Activated CD8-positive, alpha-beta memory T cell treated with anti-CD3 and anti-CD28 coated beads, Interleukin-2, amount 50 U/mL, for 24 hours (primary cell): ENCODE results near the gene MAP1LC3B2.
A peak's percentile ranks its signal among the peaks of the same experiment; 100 is the strongest.

Source experiments
- DNase-seq: peaks from one replicate; pipeline ENCODE4 v3.0.0-alpha.2; 2020; ENCODE audit errors: extremely low read depth

MAP1LC3B2 gene

DNA sequence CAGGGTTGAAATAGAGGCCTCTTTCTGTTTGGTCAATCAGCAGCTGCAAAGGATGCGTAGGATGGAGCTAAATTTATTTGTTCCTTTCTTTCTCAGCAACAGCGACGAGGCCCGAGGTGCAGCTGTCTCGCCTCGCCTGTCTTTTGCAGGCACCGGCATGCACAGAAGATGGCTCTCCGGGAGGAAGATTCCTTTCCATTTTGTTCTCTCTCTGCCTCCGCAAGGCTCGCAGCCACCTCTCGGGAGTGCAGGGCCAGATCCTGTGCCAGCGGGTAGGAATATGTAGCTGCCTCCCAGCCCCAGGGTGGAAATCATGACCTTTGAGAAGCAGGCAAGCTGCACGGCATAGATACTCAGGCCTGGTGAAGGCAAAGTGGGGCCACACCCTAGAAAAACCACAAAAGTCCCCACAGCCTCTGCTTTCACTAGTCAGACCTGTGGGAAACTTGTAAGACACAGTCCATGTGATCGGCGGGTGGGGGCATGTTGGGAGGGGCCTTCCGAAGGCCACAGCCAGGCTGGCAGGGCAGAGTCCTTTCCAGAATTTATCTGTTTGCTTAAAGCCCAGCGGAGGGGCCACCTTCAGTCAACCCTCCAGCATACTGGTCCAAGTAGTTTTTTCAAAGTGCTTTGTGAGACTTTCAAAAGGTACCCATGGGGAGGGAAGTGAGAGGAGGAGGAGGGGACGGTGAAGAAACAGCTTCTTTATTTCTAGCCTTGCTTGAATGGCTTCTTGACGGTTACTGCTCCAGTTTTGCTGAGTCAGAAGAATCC is at the start of gene MAP1LC3B2:
TSS of gene MAP1LC3B2 (plus strand) at position 220 of the 774 bp plus-strand sequence. CDS start 16,562 bp downstream, outside the sequence.
- peak; percentile 47 for DNase-seq

DNA sequence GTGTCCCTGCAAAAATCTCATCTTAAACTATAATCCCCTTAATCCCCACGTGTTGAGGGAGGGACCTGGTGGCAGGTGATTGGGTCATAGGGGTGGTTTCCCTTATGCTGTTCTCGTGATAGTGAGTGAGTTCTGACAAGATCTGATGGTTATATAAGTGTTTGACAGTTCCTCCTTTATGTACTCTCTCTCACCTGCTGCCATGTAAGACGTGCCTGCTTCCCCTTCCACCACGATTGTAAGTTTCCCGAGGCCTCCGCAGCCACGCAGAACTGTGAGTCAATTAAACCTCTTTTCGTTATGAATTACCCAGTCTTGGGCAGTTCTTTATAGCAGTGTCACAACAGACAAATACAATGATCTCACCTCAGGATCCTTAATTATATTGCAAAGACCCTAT is 45.2 kb upstream of the MAP1LC3B2 start:
- no peak for DNase-seq

DNA sequence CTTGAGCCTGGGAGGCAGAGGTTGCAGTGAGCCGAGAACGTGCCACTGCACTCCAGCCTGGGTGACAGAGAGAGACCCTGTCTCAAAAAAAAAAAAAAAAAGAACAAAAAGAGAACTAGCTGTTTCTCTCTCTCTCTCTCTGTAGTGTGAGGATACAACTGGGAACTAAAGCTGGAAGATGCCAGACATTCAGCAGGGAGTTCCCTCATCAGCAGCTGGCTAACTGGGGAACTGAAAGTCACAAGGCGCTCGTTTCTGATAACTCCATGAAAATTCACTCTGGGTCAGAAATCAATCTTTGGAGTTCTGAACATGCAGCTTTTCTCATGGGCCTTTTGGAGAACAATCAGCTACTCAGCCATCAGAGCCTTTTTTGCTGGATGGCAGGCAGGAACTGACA is 43.5 kb upstream of the MAP1LC3B2 start:
- DNase-seq = no peak

DNA sequence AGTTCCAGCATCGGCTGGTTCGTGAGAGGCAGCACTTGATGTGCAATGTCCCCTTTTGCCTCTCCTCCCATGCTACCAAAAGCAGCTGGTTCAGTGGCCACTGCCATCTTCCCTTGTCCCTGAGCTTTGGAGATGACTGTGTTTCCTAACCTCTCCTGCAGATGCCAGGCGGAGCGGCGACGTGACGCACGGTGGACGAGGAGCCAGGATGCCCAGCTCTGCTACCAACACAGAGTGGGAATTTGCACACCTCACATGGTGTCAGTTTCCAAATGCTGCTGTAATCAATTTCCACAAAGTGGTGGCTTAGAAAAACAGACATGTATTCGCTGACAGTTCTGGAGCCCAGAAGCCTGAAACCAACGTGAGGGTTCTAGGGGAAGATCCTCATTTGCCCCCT is 42.5 kb upstream of the MAP1LC3B2 start:
- DNase-seq = no peak

DNA sequence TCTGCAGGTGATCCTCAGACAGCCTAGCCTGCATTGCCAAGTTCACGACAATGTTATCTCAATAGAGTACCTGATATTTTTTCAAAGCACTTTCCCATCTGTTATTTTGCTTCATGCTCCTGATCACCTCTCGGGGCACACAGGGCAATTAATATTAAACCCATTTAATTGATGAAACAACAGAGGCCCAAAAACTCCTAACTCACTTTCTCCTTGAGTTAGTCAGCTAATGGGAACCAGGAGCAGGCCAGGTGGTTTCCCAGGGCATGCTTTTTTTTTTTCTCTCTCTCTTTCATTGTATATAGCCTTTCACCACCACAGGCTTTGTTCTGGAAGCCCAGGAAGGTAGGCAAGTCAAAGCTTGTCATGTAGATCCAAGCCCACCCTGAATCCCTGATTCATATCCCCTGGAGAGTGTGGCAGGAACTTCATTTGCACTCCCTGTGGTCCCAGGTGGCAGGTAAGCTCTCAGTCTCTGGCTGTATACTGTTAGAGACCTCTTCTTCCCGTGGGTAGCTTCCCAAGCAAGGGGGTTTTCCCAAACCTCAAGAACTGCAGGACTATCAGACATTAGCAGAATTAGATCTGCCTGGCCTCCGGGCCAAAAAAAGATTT is 41.6 kb upstream of the MAP1LC3B2 start:
- DNase-seq = no peak

DNA sequence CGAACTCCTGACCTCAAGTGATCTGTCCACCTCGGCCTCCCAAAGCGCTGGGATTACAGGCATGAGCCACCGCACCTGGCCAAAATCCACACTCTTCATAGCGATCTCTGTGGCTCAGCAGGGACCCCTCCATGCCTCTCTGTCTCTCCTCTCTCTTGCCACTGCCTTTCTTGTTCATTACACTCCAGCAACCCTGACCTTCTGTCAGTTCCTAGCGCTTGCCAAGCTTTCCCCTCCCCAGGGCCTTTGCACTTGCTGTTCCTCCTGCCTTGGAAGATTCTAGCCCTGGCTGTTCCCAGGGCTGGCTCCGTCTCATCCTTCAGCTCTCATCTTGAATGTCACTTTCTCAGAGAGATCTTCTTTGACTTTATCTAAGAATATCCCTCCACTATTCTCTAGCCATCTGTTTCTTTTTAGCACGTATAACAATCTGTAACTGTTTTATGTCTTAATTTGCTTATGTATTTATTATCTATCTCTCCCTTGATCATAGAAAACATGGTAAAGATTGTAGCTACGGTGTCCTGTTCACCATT is 38.9 kb upstream of the MAP1LC3B2 start:
- no peak for DNase-seq

DNA sequence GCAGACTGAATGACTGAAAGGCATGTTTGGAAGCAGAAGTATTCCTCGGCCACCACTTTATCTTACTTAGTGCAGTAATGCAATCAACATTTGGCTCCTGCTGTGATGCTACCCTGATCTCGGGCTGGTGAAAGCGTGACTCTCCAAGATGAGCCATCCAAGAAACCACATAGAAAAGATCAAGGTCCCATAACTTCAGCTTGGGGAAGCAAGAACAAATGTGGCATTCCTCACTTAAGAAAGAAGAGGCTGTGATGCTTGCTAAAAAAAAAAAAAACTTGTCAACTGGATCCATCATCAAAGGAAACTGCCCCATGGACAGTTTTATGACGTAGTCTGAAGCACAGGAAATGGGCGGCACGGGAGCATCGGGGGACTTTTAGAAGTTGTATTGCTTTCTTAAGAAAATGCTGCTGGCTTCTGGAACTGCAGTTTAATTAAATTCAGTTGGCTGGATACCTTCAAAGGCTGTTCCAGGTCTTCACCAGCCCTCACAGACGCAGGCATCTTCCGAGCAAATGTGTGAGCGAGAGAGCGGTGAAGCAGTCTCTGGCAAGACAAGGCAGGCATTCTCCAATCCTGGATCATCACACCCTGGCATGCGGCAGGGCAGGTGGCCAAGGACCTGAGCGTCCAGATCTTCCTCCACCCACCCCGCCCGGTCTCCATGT is 38.2 kb upstream of the MAP1LC3B2 start:
- no peak for DNase-seq

DNA sequence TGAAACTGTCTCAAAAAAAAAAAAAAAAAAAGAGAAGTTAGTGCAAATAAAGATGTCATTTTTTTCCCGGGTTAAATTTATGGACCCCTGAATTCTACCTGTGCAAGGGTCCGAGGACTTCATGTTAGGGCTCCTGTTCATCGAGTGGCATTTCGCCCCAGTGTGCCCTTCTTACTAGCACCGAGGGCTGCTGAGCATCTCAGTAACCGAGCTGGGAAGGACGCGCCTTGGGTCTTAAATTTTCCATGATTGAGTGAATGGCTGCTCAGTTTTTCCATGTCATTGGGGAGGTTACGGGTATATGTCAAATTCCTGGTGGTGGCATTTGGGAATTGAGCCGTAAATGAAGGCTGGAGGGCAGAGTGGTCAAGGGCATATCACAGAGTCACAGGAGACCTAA is 34.9 kb upstream of the MAP1LC3B2 start:
- DNase-seq = no peak

DNA sequence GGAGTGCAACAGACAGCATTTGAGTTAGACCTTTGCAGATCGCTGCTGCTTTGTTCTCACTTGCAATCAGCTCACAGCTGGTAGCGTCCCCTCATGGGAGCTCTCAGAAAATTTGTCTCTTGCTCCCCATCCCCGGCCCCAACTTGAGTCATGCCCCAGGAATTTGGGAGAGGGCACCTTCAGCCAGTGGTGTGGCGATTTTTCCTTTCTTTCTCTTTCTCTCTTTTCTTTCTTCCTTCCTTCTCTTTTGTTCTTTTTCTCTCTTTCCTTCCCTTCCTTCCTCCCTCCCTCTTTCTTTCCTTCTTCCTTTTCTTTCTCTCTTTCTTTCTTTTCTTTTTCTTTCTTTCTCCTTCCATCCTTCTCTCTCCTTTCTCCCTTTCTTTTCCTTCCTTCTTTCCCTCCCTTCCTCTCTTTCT is 34.2 kb upstream of the MAP1LC3B2 start:
- DNase-seq = no peak

DNA sequence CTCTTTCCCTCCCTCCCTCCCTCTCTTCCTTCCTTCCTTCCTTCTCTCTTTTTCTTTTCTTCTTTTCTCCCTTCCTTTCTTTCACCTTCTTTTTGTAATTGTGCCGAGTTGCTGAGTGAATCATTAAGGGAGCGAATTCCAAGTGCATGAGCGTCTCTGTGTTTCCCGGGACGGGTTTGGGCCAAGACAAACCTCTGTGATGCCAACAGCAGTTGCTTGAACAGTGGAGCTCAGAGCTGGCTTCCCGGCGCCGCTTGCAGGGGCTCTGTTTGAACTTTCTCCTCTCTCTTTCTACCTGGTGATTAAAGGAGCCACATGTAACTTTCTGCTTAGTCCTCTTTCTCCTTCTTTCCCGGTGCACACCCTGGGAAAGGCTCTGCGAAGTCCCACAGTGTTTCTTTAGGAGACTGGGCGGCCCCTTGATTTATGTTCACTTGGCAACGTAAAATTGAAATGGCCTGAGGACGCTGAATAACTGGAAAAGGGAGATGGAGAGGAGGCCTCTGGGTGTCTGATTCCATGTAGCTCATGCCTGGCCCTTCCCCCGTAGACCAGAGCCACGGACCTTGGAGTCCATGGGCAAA is 33.7 kb upstream of the MAP1LC3B2 start:
- DNase-seq = no peak

DNA sequence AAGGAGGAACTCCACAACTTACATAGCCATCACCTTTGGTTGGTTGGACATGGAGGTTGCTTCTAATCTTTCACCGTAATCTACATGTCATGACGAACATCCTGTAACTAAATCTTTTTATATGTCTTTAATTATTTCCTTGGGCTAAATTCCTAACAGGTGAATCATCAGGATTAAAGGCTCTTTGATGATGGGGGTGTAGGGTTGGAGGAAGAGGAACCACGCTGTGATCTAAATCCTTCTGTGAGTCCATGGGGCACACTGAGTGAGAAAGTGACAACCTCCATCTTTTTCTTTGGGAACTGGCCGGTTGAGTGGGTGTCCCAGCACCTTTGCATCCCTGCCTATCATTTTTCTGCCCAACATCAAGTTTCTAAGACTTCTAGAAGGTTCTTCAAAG is 31.1 kb upstream of the MAP1LC3B2 start:
- DNase-seq = no peak

DNA sequence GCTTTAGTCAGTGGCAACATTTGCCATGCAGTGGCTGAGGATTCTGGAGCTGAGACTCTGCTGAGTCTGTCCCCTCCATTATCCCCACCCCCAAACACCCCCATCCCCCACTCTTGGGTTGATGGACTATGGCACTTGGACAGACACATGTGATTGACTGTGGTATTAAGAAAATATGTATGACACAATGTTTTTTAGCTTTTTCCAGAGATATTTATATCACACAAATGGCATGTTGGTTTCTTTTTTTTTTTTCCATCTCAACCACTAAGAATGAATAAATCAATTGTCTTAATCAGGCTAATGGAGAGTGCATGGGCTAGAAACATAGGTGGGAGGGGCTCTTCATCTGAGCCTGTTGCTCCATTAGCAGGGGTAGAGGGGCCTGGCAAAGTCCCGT is 30.7 kb upstream of the MAP1LC3B2 start:
- no peak for DNase-seq

DNA sequence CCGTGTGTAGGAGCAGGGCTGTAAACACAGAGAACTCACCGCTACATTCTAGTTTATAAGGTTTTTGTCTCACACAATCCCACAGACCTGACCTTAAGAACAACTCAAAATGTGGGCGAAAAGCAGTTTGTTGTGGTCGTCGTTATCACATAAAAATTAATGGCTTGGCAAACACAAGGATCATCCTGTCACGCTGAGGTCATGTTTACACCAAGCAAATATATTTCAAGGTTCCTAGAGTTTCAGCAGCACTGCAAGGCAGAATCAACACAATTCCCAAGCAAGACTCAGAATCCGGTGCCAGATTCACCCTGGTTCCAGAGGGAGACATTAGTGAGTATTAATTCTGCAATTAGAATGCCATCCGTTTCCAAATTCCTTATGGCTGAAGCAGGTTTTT is 30.1 kb upstream of the MAP1LC3B2 start:
- no peak for DNase-seq

DNA sequence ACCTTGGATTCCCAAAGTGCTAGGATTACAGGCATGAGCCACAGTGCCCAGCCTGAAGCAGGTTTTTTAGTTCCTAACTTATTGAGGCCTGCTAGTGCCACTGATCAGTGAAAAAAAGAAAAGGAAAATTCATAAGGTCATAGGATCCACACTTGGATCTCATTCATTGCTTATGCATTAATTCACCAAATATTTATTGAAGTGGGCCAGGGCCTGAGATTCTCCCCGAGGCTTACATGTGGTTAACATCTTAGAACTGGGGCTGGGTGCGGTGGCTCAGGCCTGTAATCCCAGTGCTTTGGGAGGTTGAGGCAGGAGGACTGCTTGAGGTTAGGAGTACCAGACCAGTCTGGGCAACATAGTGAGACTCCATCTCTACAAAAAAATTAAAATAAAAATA is 29.5 kb upstream of the MAP1LC3B2 start:
- no peak for DNase-seq

DNA sequence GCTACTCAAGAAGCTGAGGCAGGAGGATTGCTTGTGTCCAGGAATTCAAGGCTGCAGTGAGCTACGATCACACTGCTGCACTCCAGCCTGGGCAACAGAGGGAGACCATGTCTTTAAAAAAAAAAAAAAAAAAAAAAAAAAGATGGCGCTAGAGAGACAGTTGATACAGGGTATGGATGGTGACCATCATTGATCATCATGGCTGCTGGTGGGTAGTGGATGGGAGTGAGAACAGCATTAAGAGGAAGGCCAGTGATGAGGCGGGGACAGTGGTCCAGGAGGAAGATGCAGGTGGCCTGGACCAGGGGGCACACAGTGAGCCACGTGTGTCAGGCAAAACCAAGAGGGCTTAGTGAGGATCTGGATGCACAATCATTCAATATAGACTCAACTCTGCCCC is 26.8 kb upstream of the MAP1LC3B2 start:
- DNase-seq = no peak

DNA sequence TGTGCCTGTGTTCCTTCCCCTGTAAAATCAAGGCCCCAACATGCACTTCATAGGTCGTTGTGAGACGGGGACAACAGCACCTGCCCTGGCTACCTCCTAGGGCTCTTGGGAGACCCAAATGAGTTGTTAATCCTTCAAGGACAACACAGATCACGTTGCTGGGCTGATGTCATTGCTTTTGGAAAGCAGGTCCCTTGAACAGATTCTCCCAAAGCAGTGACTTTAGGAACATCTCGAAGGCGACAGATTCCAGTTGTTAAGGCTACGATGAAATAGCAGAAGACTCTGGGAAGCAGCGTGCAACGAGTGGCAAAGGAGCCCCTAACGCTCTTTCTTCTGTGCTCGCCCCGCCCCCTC is 26.2 kb upstream of the MAP1LC3B2 start:
- no peak for DNase-seq

DNA sequence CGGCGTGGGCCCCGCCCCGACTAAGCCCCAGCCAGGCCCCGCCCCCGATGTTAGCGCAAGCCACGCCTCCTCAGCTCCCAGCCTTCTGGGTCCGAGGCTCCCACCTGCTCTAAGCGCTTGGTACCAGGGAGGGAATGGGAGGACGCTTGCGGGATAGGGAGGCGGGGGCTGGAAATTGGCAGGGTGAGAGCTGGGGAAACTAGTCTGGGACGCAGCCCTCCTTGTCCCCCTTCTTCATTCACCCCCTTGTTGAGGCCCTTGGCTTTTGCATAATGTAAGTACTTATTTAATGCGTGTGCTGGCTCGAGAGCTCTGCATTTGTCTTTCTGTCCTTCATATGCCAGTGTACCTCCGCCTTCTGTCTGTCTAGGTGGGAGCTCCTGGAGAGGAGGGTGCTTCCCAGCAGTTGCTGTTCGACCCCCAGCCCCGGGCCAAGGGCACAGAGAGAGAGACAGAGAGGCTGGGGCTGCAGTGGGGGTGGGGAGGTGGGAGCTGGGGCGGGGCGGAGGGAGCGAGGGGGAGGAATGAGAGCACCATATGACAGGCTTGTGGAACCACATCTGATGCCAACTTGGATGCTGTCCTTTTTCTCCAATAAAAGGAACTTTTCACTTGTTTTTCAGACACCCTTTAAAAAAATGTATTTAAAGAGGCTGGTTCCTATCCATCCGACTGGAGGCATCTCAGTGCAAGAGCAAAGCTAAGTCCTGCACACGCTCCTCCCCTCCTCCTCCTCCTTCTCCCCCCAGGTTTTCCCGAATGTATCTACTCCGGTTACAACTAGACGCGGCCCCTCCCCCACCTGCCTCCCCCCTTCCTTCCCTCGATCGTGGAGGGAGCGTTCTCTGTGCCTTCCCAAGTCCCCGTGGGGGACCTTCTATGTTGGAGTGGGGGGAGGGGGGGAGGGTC is 25.6 kb upstream of the MAP1LC3B2 start:
- DNase-seq = peak; percentile 30

DNA sequence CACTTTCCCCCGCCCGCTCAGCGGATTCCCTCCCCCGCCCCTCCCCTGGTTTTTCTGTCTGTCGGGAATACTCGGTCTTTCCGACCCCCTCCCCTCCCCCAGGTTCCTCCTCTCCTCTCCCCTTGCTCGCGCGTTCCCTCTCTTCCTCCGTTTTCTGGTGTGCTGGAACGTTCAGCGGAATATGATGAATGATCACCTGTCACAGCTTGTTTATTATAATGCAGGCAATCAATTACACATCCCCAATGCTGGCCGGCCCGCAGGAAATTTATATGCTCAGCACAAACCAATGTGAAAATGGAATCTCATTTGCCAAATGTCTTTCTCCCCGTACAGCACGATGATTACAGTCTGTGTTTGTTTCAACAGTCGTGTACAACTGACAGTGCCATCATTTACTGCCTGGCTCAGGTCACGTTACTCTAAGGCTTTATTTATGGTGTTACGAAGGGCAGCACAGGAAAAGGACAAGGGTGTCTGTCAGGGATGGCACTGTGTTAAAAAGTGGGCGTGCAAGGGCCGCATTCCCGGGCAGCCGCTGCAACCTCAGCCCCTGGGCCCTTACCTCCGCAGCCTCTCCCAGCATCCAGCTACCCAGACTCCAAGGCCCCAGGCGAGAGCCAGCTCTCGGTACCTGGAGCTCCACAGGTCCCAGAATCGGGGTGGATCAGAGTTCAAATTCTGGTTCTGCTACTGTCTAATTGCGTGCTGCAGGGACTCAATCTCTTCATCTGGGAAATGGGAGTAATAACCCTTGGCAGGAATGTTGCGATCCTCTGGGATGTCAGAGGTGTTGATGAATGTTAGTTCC is 24.7 kb upstream of the MAP1LC3B2 start:
- no peak for DNase-seq

DNA sequence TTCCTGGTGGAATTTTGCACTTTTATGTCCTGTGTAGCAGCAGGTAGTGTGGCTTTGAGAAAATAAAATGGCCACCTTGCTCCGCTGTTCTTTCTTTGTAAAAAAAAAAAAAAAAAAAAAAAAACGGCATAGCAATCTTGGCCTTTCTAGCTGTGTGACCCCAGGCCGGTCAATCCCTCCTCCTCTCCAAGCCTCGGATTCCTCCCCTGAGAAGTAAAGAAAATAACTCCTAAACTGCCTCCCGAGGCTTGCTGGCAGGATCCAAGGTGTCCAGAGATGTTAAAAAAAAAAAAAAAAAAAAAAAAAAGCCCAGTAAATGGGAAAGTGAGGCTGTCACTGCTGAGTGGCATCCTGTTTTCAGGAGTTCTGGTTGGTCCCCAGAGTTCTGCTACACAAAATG is 23.9 kb upstream of the MAP1LC3B2 start:
- no peak for DNase-seq

DNA sequence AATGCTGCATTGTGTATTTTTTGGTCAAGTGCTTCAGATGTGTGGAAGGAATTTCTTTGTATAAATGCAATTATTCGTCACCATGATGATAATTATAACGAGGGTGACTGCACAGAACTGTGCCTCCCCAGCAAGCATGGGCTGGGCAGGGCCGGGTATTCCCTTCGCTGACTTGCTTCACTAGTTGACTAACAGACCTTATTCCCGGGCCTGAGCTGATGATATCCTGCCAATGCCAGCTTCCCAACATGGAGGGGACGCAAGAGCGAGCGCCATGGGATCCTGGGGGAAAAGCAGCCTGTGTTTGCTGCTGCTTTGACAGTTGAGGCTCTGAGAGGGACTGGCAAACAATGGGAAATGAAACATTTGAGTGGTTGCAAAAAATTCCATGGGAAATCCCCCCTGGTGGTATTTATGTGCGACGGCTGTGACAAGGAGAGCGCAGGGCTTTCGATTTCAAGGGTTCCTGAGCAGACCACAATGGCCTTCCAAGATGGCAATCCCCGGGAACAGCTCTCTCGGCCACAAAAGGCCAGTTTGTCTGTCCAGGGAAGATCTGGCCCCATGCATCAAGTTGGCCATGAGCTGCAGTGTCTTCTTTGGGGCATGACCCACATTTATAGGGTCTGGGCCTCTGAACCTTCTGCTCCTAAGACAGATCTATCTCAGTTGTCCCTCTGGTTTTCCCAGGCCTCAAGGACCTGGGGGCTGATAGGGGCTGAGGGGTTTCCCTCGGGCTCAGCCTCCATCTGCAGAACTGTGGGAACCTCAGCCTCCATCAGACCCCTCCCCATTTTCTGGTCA is 21.9 kb upstream of the MAP1LC3B2 start:
- DNase-seq = no peak
